ENCODE measurements around the gene C1S. TPM values are rescaled to one million over a fixed set of nuclear protein-coding genes. Genes with fewer than 3 reads are reported as not detected.

Gene C1S
- total and polyA plus RNA-seq, 9 of the 15 experiments (the other 6 are each of a cell fraction or from before 2014, with no cell fraction given): 0.08 to 0.84 (median 0.27) TPM

DNA sequence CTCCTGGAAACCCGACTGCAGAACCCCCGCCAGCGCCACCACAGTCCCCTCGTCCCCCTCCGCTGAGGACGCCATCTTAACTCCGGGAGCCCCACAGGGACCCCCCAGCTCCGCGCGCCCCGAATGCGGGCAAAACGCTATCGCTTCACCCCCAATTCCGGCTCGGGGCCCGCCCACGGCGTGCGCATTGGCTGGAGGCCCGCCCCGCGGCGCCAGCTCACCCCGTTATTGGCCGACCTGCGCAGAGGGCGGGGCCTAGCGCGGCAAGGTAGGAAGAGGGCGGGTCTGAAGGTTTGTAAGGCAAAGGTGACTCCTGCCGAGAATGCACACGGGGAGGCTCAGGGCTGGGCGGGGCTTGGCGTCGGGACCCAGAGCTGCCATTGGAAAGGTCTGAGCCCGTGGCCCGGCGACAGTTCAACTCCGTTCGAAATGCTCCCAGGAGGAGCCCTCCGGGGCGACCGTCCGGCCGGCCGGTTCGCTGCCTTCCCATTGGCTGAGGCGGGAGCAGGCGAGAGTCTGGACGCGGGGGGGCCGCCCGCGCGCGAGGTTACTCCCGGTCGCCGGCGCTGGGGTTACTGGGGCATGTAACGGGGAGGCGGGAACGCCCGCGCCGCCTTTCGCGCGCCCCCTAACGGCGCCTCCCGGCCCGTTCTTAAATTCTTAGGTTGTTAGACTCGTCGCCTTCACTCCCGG is 42.0 kb upstream of the C1S start, which contains the start of gene LPCAT3 (continued):
- TF ChIP-seq E2F4 (CRISPR knock-in tag; IDR thresholded peaks at IDR 0.05; ENCODE audit: low read depth) (no peak), SAFB (IDR thresholded peaks at IDR 0.05; ENCODE audit: borderline replicate concordance, low read depth, low read length) (0 out of 2 replicates have a peak, but pooled peaks have one; percentile 22), ETV5 (CRISPR knock-in tag; IDR thresholded peaks at IDR 0.05; ENCODE audit: low read depth) (no peak), NFATC3 (IDR thresholded peaks at IDR 0.05) (no peak), ZNF695 (CRISPR knock-in tag; IDR thresholded peaks at IDR 0.05) (no peak), ZNF232 (CRISPR knock-in tag; IDR thresholded peaks at IDR 0.05) (no peak), ZNF586 (CRISPR knock-in tag; conservative IDR thresholded peaks at IDR 0.05) (no peak), HLTF (IDR thresholded peaks at IDR 0.05) (no peak), ZNF124 (CRISPR knock-in tag; IDR thresholded peaks at IDR 0.05) (no peak), TRIM24 (IDR thresholded peaks at IDR 0.05) (no peak), ZNF253 (CRISPR knock-in tag; conservative IDR thresholded peaks at IDR 0.05) (no peak), FOS (IDR thresholded peaks at IDR 0.05; ENCODE audit: extremely low read depth, insufficient read length) (no peak), ZNF184 (CRISPR knock-in tag; IDR thresholded peaks at IDR 0.05) (no peak), C11orf30 (IDR thresholded peaks at IDR 0.05; ENCODE audit: low read depth) (no peak), SMAD4 (CRISPR knock-in tag; conservative IDR thresholded peaks at IDR 0.05) (peak; percentile 99), HDAC3 (IDR thresholded peaks at IDR 0.05; ENCODE audit: borderline replicate concordance, partially characterized antibody) (peak; percentile 86), ZNF133 (CRISPR knock-in tag; IDR thresholded peaks at IDR 0.05) (no peak), U2AF2 (optimal IDR thresholded peaks at IDR 0.05; ENCODE audit: low read depth, low read length) (no peak), ZBTB1 (CRISPR knock-in tag; IDR thresholded peaks at IDR 0.05; ENCODE audit: borderline replicate concordance, low read depth) (no peak), PRPF4 (IDR thresholded peaks at IDR 0.05; ENCODE audit: insufficient read depth, low read depth, low read length, poor library complexity, severe bottlenecking) (no peak), HMBOX1 (IDR thresholded peaks at IDR 0.05) (no peak), JUND (IDR thresholded peaks at IDR 0.05; ENCODE audit: borderline replicate concordance, low read depth, low read length) (peak; percentile 32; the same call in 1 of the 2 replicates), JUND (tag; IDR thresholded peaks at IDR 0.05; ENCODE audit: borderline replicate concordance, low read depth, low read length) (no peak; the same call in 2 of the 3 replicates), ZNF398 (CRISPR knock-in tag; IDR thresholded peaks at IDR 0.05) (no peak)
- TF ChIP-seq, protein P1, sequence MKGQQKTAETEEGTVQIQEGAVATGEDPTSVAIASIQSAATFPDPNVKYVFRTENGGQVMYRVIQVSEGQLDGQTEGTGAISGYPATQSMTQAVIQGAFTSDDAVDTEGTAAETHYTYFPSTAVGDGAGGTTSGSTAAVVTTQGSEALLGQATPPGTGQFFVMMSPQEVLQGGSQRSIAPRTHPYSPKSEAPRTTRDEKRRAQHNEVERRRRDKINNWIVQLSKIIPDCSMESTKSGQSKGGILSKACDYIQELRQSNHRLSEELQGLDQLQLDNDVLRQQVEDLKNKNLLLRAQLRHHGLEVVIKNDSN (CRISPR knock-in tag; IDR thresholded peaks at IDR 0.05): no peak

Measured in K562 (cell line).